Measurements from ENCODE around the gene RUFY2. TPM values are rescaled to one million over a fixed set of nuclear protein-coding genes. Genes with fewer than 3 reads are reported as not detected.

The RUFY2 gene
- total and polyA plus RNA-seq, 2 experiments from 2014 or later: 10.3 to 17.3 TPM

GRCh38 chr10:68446179-68446578 is 39.1 kb upstream of the RUFY2 start:
- TF ChIP-seq POLR2AphosphoS5 (IDR thresholded peaks at IDR 0.05; ENCODE audit: low read depth) (no peak), JUNB (IDR thresholded peaks at IDR 0.05; ENCODE audit: unreplicated experiment) (no peak), REST (IDR thresholded peaks at IDR 0.05; ENCODE audit: unreplicated experiment) (no peak), NANOG (IDR thresholded peaks at IDR 0.05; ENCODE audit: borderline replicate concordance) (no peak), ETS1 (IDR thresholded peaks at IDR 0.05) (no peak), STAT1 (IDR thresholded peaks at IDR 0.05; ENCODE audit: unreplicated experiment) (no peak), ZNF462 (CRISPR knock-in tag; IDR thresholded peaks at IDR 0.05) (no peak), EZH2phosphoT487 (IDR thresholded peaks at IDR 0.05; ENCODE audit: unreplicated experiment) (no peak), CTCF (conservative IDR thresholded peaks at IDR 0.05; ENCODE audit: low read depth in 2 of 2) (no peak)
- H3K4me1 ChIP-seq (ENCODE audit: insufficient read depth): no peaks in the 10 kb centered on the region
- peaks cover 13% of the 10 kb centered on the region for H3F3A ChIP-seq (replicated peaks; ENCODE audit: low read depth)
- H3K36me3 ChIP-seq (ENCODE audit: insufficient read depth): peaks cover 48% of the 10 kb centered on the region
- H3K27me3 Mint-ChIP-seq (ENCODE audit: insufficient read depth, low read depth, poor library complexity): peaks cover 2% of the 10 kb centered on the region
- no peak for DNase-seq (ENCODE audit: low spot score)
- peaks cover 7% of the 10 kb centered on the region; the same call in 1 of the 2 replicates for H4K20me1 ChIP-seq (replicated peaks; ENCODE audit: insufficient read depth)
- no peaks in the 10 kb centered on the region for H3K4me1 Mint-ChIP-seq
- no peaks in the 10 kb centered on the region for H3K9me3 Mint-ChIP-seq
- no peak overlapping the region for H2AFZ ChIP-seq
- H3K27ac ChIP-seq (ENCODE audit: low read depth): no peak overlapping the region
- H3K27ac Mint-ChIP-seq: no peak overlapping the region
- H3K79me2 ChIP-seq (replicated peaks; ENCODE audit: insufficient read depth): no peaks in the 10 kb centered on the region
- H3K9me2 ChIP-seq (ENCODE audit: insufficient read depth): no peaks in the 10 kb centered on the region
- peaks cover 66% of the 10 kb centered on the region; the same call in 2 of the 3 replicates for H3K36me3 Mint-ChIP-seq (ENCODE audit: low read depth)
- ATAC-seq: no peak
- no peak overlapping the region for H3K4me2 ChIP-seq
- no peak overlapping the region for H3K4me3 ChIP-seq
- no peak overlapping the region for H3K4me3 Mint-ChIP-seq
- no peaks in the 10 kb centered on the region for H3K27me3 ChIP-seq (ENCODE audit: insufficient read depth)

All from GM23338 (cell line).